GM12874 (cell line): ENCODE results near the gene FOXL1.

Experiments
- TF ChIP-seq, protein P1 (sequence below): IDR thresholded peaks from 2 replicates; pipeline ENCODE4 v1.5.1; 2011; ENCODE audit warnings: low read depth, mild to moderate bottlenecking, control low read depth, low read length, moderate library complexity; ENCODE audit not compliant: insufficient read depth

FOXL1 gene

DNA sequence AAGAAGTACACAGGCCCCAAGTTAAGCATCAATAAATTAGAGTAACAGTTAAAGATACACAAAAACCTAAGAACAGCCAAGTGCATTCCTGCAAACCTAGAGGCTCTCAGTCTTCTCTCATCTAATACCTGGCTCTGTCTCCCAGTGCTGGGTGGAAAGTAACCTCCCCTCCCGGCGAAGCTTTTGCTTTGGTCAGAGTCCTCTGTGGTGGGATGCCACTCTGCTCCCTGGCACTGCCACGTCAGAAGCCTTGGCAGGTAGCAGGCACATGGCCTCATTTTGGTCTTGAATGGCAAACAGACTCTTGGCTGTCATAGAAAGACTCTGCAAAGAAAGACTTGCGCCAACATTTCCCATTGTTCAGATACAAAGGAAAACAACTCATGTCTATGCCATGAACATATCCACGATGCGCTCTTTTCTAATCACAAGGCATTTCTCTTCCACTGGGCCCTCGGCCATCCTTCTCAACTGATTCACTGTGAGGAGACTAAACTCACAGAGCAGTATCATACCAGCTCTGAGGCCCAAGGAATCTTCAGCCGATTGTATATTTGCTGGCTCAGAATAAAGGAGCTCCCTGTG lies 44.5 kb upstream of the FOXL1 start:
- TF ChIP-seq, protein P1, sequence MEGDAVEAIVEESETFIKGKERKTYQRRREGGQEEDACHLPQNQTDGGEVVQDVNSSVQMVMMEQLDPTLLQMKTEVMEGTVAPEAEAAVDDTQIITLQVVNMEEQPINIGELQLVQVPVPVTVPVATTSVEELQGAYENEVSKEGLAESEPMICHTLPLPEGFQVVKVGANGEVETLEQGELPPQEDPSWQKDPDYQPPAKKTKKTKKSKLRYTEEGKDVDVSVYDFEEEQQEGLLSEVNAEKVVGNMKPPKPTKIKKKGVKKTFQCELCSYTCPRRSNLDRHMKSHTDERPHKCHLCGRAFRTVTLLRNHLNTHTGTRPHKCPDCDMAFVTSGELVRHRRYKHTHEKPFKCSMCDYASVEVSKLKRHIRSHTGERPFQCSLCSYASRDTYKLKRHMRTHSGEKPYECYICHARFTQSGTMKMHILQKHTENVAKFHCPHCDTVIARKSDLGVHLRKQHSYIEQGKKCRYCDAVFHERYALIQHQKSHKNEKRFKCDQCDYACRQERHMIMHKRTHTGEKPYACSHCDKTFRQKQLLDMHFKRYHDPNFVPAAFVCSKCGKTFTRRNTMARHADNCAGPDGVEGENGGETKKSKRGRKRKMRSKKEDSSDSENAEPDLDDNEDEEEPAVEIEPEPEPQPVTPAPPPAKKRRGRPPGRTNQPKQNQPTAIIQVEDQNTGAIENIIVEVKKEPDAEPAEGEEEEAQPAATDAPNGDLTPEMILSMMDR: no peak

DNA sequence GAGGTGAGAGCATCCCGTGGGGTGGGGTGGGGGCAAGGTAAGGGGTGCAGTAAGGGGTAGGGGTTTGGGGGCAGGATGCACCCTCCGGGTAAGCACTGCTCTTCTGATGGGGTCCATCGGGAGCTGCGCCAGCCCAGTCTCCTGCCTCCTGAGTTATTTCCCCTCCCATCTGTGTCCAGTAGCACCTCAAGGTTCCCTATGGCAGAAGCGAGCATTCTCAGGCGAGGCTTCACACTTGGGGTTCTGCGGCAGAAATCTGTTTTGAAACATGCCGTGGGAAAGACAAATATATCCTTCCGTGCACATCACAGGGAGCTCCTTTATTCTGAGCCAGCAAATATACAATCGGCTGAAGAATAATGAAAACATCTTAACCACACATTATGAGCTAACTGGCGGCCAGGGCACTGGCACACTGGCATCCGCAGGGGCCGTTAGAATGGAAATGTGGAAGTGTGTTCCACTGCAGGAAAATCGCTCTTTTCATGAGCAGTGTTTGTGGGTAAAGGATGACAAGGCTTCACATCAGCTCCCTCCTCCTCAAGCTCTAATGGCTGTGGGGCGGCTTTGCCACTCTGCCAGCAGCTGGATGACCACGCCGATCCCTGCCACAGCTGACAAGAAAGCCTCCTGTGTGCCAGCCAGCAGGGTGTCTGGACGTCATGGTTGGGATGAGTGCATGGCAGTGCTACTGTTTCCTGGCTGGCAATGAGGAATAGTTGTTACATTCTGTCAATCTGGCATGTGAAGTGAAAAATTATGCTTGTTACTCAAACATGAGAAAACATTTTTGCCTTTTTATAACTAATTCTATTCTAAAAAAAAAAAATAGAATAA lies 43.4 kb upstream of the FOXL1 start:
- TF ChIP-seq, protein P1: no peak

DNA sequence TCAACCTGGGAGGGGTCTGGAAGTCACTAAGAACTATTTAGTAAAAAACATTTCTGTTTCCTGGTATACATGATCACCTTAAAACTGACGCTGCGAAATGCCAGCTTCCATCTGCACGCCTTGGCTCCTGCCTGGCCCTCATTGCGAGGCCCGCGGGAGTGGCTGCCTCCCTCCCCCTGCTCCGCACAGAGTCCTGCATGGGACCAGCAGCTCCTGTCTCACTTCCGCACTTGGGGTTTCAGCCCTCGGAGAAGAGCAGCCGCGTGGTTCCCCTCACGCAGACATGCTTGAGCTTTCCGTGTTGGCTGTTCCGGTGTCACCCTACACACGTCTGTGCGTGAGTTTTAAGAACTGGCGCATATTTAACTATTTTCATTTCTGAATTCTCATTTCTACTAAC lies 41.7 kb upstream of the FOXL1 start:
- TF ChIP-seq, protein P1: no peak

DNA sequence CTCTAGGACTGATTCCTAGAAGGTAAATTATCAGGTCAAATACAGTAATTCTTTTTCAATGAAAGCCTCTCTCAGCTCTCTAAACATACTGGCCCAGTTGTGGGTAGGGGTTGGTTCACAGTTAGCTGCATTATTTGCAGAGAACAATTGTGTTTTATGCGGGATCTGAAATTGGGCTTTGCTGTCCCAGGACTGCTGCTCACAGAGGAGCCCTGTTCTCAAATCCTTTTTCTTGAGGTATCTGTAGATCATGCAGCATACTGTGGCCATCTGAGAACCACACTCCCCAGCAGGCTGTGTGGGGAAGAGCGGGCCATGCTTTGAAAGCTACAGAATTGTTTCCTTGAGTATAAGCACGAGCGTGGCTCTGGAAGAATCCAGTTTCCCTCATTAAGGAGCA lies 40.9 kb upstream of the FOXL1 start:
- TF ChIP-seq, protein P1: no peak

DNA sequence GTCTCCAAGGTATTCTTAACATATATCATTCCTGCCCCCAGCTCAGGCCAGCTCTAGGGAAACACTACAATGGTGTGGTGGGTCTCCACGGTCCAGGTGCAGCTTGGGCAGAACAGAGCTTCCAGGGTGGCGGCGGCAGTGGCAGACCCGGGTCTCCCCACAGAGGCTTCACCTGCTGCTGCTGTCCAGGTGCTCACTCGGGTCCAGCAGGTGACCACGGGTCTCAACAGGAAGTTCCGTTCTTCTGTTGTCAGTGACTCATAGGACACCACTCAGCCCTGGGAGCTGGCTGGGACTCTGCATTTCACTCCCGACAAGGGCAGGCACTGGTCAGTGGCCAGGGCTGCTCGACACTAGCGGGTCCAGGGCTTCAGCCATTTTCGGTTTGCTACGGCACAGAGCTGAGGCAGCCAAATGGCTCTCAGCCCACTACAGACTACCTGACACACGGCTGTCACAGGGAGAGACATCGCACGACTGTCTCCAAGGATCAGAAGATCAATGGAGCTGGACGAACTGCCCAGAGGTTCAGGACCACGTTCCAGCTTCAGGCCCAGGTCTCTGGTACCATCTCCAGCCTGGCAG lies 40.1 kb upstream of the FOXL1 start:
- TF ChIP-seq, protein P1: no peak

DNA sequence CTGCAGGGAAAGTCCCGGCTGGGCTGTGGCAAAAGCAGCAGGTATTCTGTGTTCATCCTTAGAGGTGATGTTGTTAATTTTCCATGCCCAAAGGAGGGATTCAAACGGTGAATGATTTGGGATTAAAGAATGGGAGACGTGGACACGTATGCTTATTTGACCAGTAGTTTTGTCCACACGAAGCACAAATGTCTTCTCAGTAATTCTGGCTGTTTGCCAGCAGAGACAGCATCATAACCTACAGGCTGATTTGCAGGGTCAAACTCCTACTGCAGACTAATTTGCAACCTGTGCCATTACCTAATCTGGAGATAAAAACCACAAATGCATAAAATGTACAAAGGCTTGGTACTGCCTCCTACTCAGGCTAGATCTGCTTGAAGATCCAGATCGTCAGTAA lies 37.5 kb upstream of the FOXL1 start:
- TF ChIP-seq, protein P1: no peak

DNA sequence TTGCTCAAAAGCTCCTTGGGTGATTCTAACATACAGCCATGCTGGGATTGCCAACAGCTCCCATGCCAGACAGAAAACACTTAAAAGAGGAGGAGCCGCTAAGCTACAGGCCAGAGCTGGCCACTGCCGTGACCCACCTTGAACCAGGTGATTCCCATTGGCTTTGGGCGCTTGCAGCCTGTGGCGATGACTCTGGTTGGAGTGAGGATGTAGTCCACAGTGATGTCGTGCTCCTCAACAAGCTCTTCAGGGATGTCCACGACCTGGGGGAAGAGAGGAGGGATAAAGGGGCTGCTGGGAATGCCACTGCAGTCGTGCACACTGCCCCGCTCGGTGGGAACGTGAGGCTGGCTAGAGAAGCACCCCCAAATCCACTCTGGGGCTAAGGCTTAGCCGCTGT lies 36.8 kb upstream of the FOXL1 start:
- TF ChIP-seq, protein P1: no peak
